IMR-90 (cell line): ENCODE results near the gene CAP2. TPM values are rescaled to one million over a fixed set of nuclear protein-coding genes. Genes with fewer than 3 reads are reported as not detected.

ENCODE experiments used
- ATAC-seq: fragments of 200-7000 bp; cut with Tn5 transposase; 2 replicates; pipeline ENCODE4 v1.9.1; 2020; ENCODE audit warnings: low read depth, mild to moderate bottlenecking, moderate library complexity
- BruUV-seq: library from RNA; stranded (reverse); fragments of 400-500 nt; replicated peaks from 2 replicates; lab custom pipeline; 2021; lab: Mats Ljungman, UMichigan
- CTCF ChIA-PET: fragments of 300-600 bp; formaldehyde crosslinking; extraction: SDS; loops from one replicate; lab custom pipeline; 2021; ENCODE audit warnings: antibody characterized with exemption; lab: Yijun Ruan, JAX
- POLR2A ChIA-PET: fragments of 300-600 bp; sonication (Branson Sonifier 250); formaldehyde crosslinking; loops from one replicate; lab custom pipeline; 2022; ENCODE audit warnings: antibody characterized with exemption; ENCODE audit not compliant: unreplicated experiment; lab: Charles Lee
- DNase-seq: peaks from one replicate; pipeline ENCODE4 v3.0.0; 2013
- H2AFZ ChIP-seq: replicated peaks from 2 replicates; pipeline ENCODE3; 2013; ENCODE audit warnings: low read length, mild to moderate bottlenecking; ENCODE audit not compliant: poor library complexity
- H2AK5ac ChIP-seq: 2 replicates; pipeline ENCODE4 v1.6.1; 2013; ENCODE audit warnings: low read depth, low read length, inconsistent platforms
- H2AK9ac ChIP-seq: replicated peaks from 2 replicates; pipeline ENCODE3; 2013; ENCODE audit warnings: mild to moderate bottlenecking, low read depth, low read length, moderate library complexity; ENCODE audit not compliant: poor library complexity
- H2BK120ac ChIP-seq: 2 replicates; pipeline ENCODE4 v1.6.1; 2013; ENCODE audit warnings: low read depth, low read length, inconsistent platforms
- H2BK15ac ChIP-seq: 3 replicates; pipeline ENCODE4 v1.6.1; 2013; ENCODE audit warnings: low read depth, low read length, inconsistent platforms
- H2BK20ac ChIP-seq: 2 replicates; pipeline ENCODE4 v1.6.1; 2013; ENCODE audit warnings: low read depth, mild to moderate bottlenecking, inconsistent platforms, low read length, moderate library complexity
- H2BK5ac ChIP-seq: 2 replicates; pipeline ENCODE4 v1.6.1; 2013; ENCODE audit warnings: mild to moderate bottlenecking, low read depth, low read length, inconsistent platforms; ENCODE audit not compliant: poor library complexity, severe bottlenecking
- H3K14ac ChIP-seq: replicated peaks from 2 replicates; pipeline ENCODE4 v1.6.1; 2013; ENCODE audit warnings: low read depth, low read length, inconsistent platforms
- H3K18ac ChIP-seq: 2 replicates; pipeline ENCODE4 v1.6.1; 2013; ENCODE audit warnings: low read depth, low read length, control low read depth
- H3K23ac ChIP-seq: 2 replicates; pipeline ENCODE4 v1.6.1; 2013; ENCODE audit warnings: low read depth, low read length, inconsistent platforms
- H3K27ac ChIP-seq: 2 replicates; pipeline ENCODE4 v1.5.1; 2013; ENCODE audit warnings: mild to moderate bottlenecking, control low read depth, low read length; ENCODE audit not compliant: insufficient read depth
- H3K27me3 ChIP-seq: 2 replicates; pipeline ENCODE4 v1.6.1; 2013; ENCODE audit warnings: low read length; ENCODE audit not compliant: control insufficient read depth, insufficient read depth
- H3K36me3 ChIP-seq: 2 replicates; pipeline ENCODE4 v1.6.1; 2013; ENCODE audit warnings: low read length, mixed read lengths; ENCODE audit not compliant: control insufficient read depth, insufficient read depth
- H3K4ac ChIP-seq: 2 replicates; pipeline ENCODE4 v1.6.1; 2013; ENCODE audit warnings: low read depth, low read length, inconsistent platforms
- H3K4me1 ChIP-seq: 2 replicates; pipeline ENCODE4 v1.6.1; 2013; ENCODE audit warnings: low read length, mixed read lengths; ENCODE audit not compliant: control insufficient read depth, insufficient read depth
- H3K4me2 ChIP-seq: 2 replicates; pipeline ENCODE4 v1.6.1; 2013; ENCODE audit warnings: low read depth, mild to moderate bottlenecking, control low read depth, low read length, moderate library complexity
- H3K4me3 ChIP-seq: 2 replicates; pipeline ENCODE4 v1.5.1; 2013; ENCODE audit warnings: low read depth, mild to moderate bottlenecking, control low read depth, low read length, moderate library complexity; ENCODE audit not compliant: insufficient read depth
- H3K56ac ChIP-seq: 2 replicates; pipeline ENCODE4 v1.6.1; 2013; ENCODE audit warnings: low read length, inconsistent platforms; ENCODE audit not compliant: insufficient read depth; ENCODE audit errors: extremely low read depth
- H3K79me1 ChIP-seq, 2 experiments: 2 replicates each; pipeline ENCODE4 v1.6.1; 2013; ENCODE audit warnings: low read length in 2 of 2, inconsistent platforms in 1 of 2, low read depth in 1 of 2
- H3K9ac ChIP-seq: 2 replicates; pipeline ENCODE4 v1.6.1; 2013; ENCODE audit warnings: low read depth, low read length, control low read depth
- H3K9me1 ChIP-seq: 2 replicates; pipeline ENCODE4 v1.6.1; 2013; ENCODE audit warnings: low read length, inconsistent platforms; ENCODE audit not compliant: insufficient read depth
- H3K9me3 ChIP-seq: 2 replicates; pipeline ENCODE4 v1.6.1; 2013; ENCODE audit warnings: low read length; ENCODE audit not compliant: control insufficient read depth, insufficient read depth
- H4K20me1 ChIP-seq: 2 replicates; pipeline ENCODE4 v1.6.1; 2013; ENCODE audit warnings: low read length, inconsistent platforms; ENCODE audit not compliant: insufficient read depth
- H4K5ac ChIP-seq: 2 replicates; pipeline ENCODE4 v1.6.1; 2013; ENCODE audit warnings: mild to moderate bottlenecking, low read depth, low read length, control low read depth
- H4K8ac ChIP-seq, 2 experiments: 2 replicates each; pipeline ENCODE4 v1.6.1; 2013; ENCODE audit warnings: low read depth in 2 of 2, low read length in 2 of 2, control low read depth in 1 of 2, inconsistent platforms in 1 of 2
- H4K91ac ChIP-seq: 2 replicates; pipeline ENCODE4 v1.6.1; 2013; ENCODE audit warnings: low read depth, low read length, inconsistent platforms; ENCODE audit not compliant: insufficient read depth
- BHLHE40 ChIP-seq: fragments of 150-350 bp; IDR thresholded peaks from 2 replicates; pipeline ENCODE4 v1.6.1; 2016; ENCODE audit warnings: mild to moderate bottlenecking, low read depth, low read length
- CHD1 ChIP-seq: IDR thresholded peaks from 2 replicates; pipeline ENCODE4 v1.6.1; 2012; ENCODE audit warnings: low read depth, low read length, improper control_type of control experiment
- CTCF ChIP-seq: conservative IDR thresholded peaks from 2 replicates; pipeline ENCODE4 v1.5.1; 2012; ENCODE audit warnings: mild to moderate bottlenecking, low read depth, low read length, improper control_type of control experiment
- FOS ChIP-seq: fragments of 150-350 bp; IDR thresholded peaks from 2 replicates; pipeline ENCODE4 v1.6.1; 2016; ENCODE audit warnings: low read depth, low read length
- MAFK ChIP-seq: IDR thresholded peaks from 2 replicates; pipeline ENCODE4 v1.6.1; 2012; ENCODE audit warnings: low read depth, low read length, improper control_type of control experiment
- MAZ ChIP-seq: IDR thresholded peaks from 2 replicates; pipeline ENCODE4 v1.6.1; 2012; ENCODE audit warnings: low read depth, mild to moderate bottlenecking, low read length, improper control_type of control experiment, moderate library complexity, borderline replicate concordance
- MXI1 ChIP-seq: IDR thresholded peaks from 2 replicates; pipeline ENCODE4 v1.6.1; 2012; ENCODE audit warnings: low read depth, mild to moderate bottlenecking, low read length, moderate library complexity, borderline replicate concordance
- POLR2A ChIP-seq: IDR thresholded peaks from 2 replicates; pipeline ENCODE4 v1.6.1; 2012; ENCODE audit warnings: mild to moderate bottlenecking, low read depth, low read length
- RCOR1 ChIP-seq: IDR thresholded peaks from 2 replicates; pipeline ENCODE4 v1.6.1; 2012; ENCODE audit warnings: mild to moderate bottlenecking, low read length, improper control_type of control experiment; ENCODE audit not compliant: insufficient replicate concordance
- RFX5 ChIP-seq: IDR thresholded peaks from 2 replicates; pipeline ENCODE4 v1.8.0; 2012; ENCODE audit warnings: low read depth, mild to moderate bottlenecking, low read length, moderate library complexity
- SMC3 ChIP-seq: fragments of 150-350 bp; IDR thresholded peaks from 2 replicates; pipeline ENCODE4 v1.6.1; 2016; ENCODE audit warnings: low read depth, mild to moderate bottlenecking, antibody characterized with exemption, low read length, moderate library complexity
- USF2 ChIP-seq: fragments of 150-350 bp; IDR thresholded peaks from 2 replicates; pipeline ENCODE4 v1.6.1; 2017; ENCODE audit warnings: mild to moderate bottlenecking, antibody characterized with exemption, low read length, low read depth
- WGBS, 2 experiments: methylation state at CpG; one replicate each; pipeline versions ENCODE4 v1.1.5 to v1.1.7; 2013; ENCODE audit warnings: missing lambda C conversion rate in 2 of 2; ENCODE audit not compliant: insufficient read length in 1 of 2; ENCODE audit errors: extremely low coverage in 2 of 2; 5-methylcytosine and 5-hydroxymethylcytosine counted together
- dilution Hi-C: fragments of 300-500 bp; cut with HindIII; formaldehyde crosslinking; loops from one replicate; pipeline ENCODE4 v1.14.3; 2018; ENCODE audit warnings: low sequenced_read_pairs; ENCODE audit not compliant: unreplicated experiment
- in situ Hi-C: fragments of 300-500 bp; cut with MboI; formaldehyde crosslinking; loops from 3 replicates; pipeline ENCODE4 v1.14.3; 2019; ENCODE audit warnings: low sequenced_read_pairs, inconsistent platforms, mixed read lengths
- intact Hi-C: fragments of 100-400 bp; cut with micrococcal nuclease; formaldehyde crosslinking; loops from 2 replicates; pipeline ENCODE4 v1.10.0; 2022
- polyA plus RNA-seq, 3 experiments: library from polyadenylated mRNA; depleted of rRNA; stranded (reverse); fragments of >200 nt; gene quantifications; 2 replicates each; pipeline ENCODE4 v1.2.3, GENCODE V29; 2012; ENCODE audit warnings: low replicate concordance in 1 of 3
- total RNA-seq: library from RNA; depleted of rRNA; stranded (reverse); fragments of >200 nt; gene quantifications from 2 replicates; pipeline ENCODE4 v1.2.3, GENCODE V29; 2012

Gene CAP2
- total and polyA plus RNA-seq, 2 of the 4 experiments (the other 2 are of a cell fraction), result 14.5 to 27.5 TPM

GRCh38 chr6:17525637-17526036, 132.2 kb downstream of the CAP2 start:
- TF ChIP-seq POLR2A, result no peak
- TF ChIP-seq CHD1, result no peak
- TF ChIP-seq FOS, result no peak
- TF ChIP-seq CTCF, result no peak
- TF ChIP-seq RFX5, result no peak
- no peak for TF ChIP-seq USF2
- TF ChIP-seq MAZ, result no peak
- TF ChIP-seq MXI1, result no peak
- TF ChIP-seq MAFK, result no peak
- TF ChIP-seq RCOR1, result no peak
- no peak for TF ChIP-seq SMC3
- no peak for TF ChIP-seq BHLHE40
- no peak overlapping the region for H4K8ac ChIP-seq
- H2AK9ac ChIP-seq, result no peak overlapping the region
- H3K9me3 ChIP-seq, result no peaks in the 10 kb centered on the region
- intact Hi-C loops (no loop called here), dilution Hi-C loops (no loop called here), in situ Hi-C loops (no loop called here)
- no peak overlapping the region for H2BK120ac ChIP-seq
- no peaks in the 10 kb centered on the region for H3K4me1 ChIP-seq
- H4K20me1 ChIP-seq, result no peaks in the 10 kb centered on the region
- ChIA-PET CTCF (no interaction called here), POLR2A (no interaction called here)
- 0 out of 2 replicates have a peak overlapping the region, but pooled peaks have one; percentile 11 for H3K14ac ChIP-seq
- DNase-seq (no peak), ATAC-seq (no peak)
- H2BK5ac ChIP-seq, result no peak overlapping the region
- H3K9ac ChIP-seq, result no peak overlapping the region
- BruUV-seq, result no TSS peak
- H2AK5ac ChIP-seq, result no peak overlapping the region
- H4K5ac ChIP-seq, result no peak overlapping the region
- H3K9me1 ChIP-seq, result 0 out of 2 replicates have a peak, but pooled peaks cover 5% of the 10 kb centered on the region
- no peak overlapping the region for H3K4me3 ChIP-seq
- no peak overlapping the region for H3K4me2 ChIP-seq
- no peak overlapping the region for H3K23ac ChIP-seq
- H3K79me1 ChIP-seq, result no peaks in the 10 kb centered on the region; a peak in 1 of 4 replicates
- 50% methylated on average over 1 of the region's 3 CpGs; no CpG with 5 or more reads in 1 of the 2 experiments for WGBS, 2 experiments
- no peak overlapping the region for H3K27ac ChIP-seq
- H2BK15ac ChIP-seq, result no peak overlapping the region
- H3K18ac ChIP-seq, result no peak overlapping the region
- no peak overlapping the region for H3K56ac ChIP-seq
- H2BK20ac ChIP-seq, result no peak overlapping the region
- no peak overlapping the region for H2AFZ ChIP-seq
- H3K27me3 ChIP-seq, result no peaks in the 10 kb centered on the region
- no peak overlapping the region for H4K91ac ChIP-seq
- H3K4ac ChIP-seq, result no peak overlapping the region
- no peaks in the 10 kb centered on the region; the same call in 1 of the 2 replicates for H3K36me3 ChIP-seq
